Activated CD4-positive, alpha-beta T cell treated with anti-CD3 and anti-CD28 coated beads for 4 hours (primary cell): ENCODE measurements around the gene FKRP.
"Not testable (repeated sequence)": the region's sequence is repeated elsewhere in the genome, so short reads cannot be mapped to it uniquely, and the experiment has no call there.

ENCODE experiments used
- DNase-seq, 2 donors: peaks; one replicate each; pipeline ENCODE4 v3.0.0-alpha.2; 2020

The FKRP gene

GRCh38 chr19:46745521-46746280 lies at the start of gene FKRP:
Gene FKRP, plus strand, starts transcription at chr19:46746057. Its CDS starts 9,394 bp downstream, at chr19:46755451.
- DNase-seq, result peak; percentile 29 to 50

GRCh38 chr19:46696866-46697203 lies 49.0 kb upstream of the FKRP start:
- no peak for DNase-seq

- no peak for DNase-seq
Observed at GRCh38 chr19:46697204-46697960, 48.5 kb upstream of the FKRP start.

GRCh38 chr19:46698395-46699321 lies 47.2 kb upstream of the FKRP start:
- DNase-seq, result no peak

- no peak for DNase-seq
Observed at GRCh38 chr19:46700704-46701103, 45.2 kb upstream of the FKRP start.

- DNase-seq, result peak; percentile 74 to 92
Observed at GRCh38 chr19:46704379-46705076, 41.3 kb upstream of the FKRP start.

GRCh38 chr19:46710687-46711086 lies 35.2 kb upstream of the FKRP start:
- no peak for DNase-seq

GRCh38 chr19:46712768-46713338 lies 33.0 kb upstream of the FKRP start:
- DNase-seq, result not testable (repeated sequence)

- peak; percentile 75 to 83 for DNase-seq
Observed at GRCh38 chr19:46713781-46714443, 31.9 kb upstream of the FKRP start.

- DNase-seq, result peak; percentile 67 to 71
Observed at GRCh38 chr19:46714444-46715106, 31.3 kb upstream of the FKRP start.

GRCh38 chr19:46715620-46715974 lies 30.3 kb upstream of the FKRP start:
- DNase-seq, result no peak

GRCh38 chr19:46715975-46716671 lies 29.7 kb upstream of the FKRP start:
- DNase-seq, result no peak

GRCh38 chr19:46716672-46717033 lies 29.2 kb upstream of the FKRP start:
- DNase-seq, result no peak

- DNase-seq, result peak; percentile 83 to 87
Observed at GRCh38 chr19:46717034-46717715, 28.7 kb upstream of the FKRP start, which contains the start of gene PRKD2. Gene PRKD2, minus strand, starts transcription at chr19:46717114. Its CDS starts 744 bp downstream, at chr19:46716370.

- DNase-seq, result no peak
Observed at GRCh38 chr19:46717716-46718143, 28.1 kb upstream of the FKRP start.

GRCh38 chr19:46718157-46718933 lies 27.5 kb upstream of the FKRP start:
- peak; percentile 44 to 53 for DNase-seq

- no peak for DNase-seq
Observed at GRCh38 chr19:46718934-46719622, 26.8 kb upstream of the FKRP start.
